A549 (cell line): ENCODE measurements around the gene RAB5IF. TPM values are rescaled to one million over a fixed set of nuclear protein-coding genes. Genes with fewer than 3 reads are reported as not detected.
A peak's percentile ranks its signal among the peaks of the same experiment; 100 is the strongest.

ENCODE experiments used
- ATAC-seq, 2 experiments: fragments of 200-7000 bp in 1 of 2; fragments of >200 bp in 1 of 2; cut with Nextera tagmentation in 1 of 2; cut with Tn5 transposase in 1 of 2; 3 replicates each; pipeline versions ENCODE4 v1.8.0 to v1.9.1; 2018 to 2020; ENCODE audit warnings: mild to moderate bottlenecking in 1 of 2, moderate library complexity in 1 of 2
- CTCF ChIA-PET: fragments of 300-600 bp; sonication (Branson Sonifier 250); formaldehyde crosslinking; extraction: SDS; loops from one replicate; lab custom pipeline; 2021; ENCODE audit warnings: antibody characterized with exemption, inconsistent platforms; lab: Yijun Ruan, JAX
- POLR2A ChIA-PET: fragments of 350-600 bp; formaldehyde crosslinking; extraction: SDS; loops from one replicate; lab custom pipeline; 2021; ENCODE audit warnings: antibody characterized with exemption, inconsistent platforms; lab: Yijun Ruan, JAX
- DNase-seq, 2 experiments: peaks; one replicate each; pipeline versions ENCODE4 v3.0.0 to v3.0.0-alpha.2; 2011 to 2016; ENCODE audit warnings: low read depth in 1 of 2, low spot score in 1 of 2
- FAIRE-seq: peaks from 2 replicates; lab custom pipeline; 2011; peaks lifted over from hg19 to GRCh38; lab: Jason Lieb, UNC
- H3K27ac ChIP-seq, 2 experiments: fragments of >200 bp; sonication (Bioruptor Twin); formaldehyde crosslinking; 3 replicates each; pipeline ENCODE4 v1.5.1; 2016 to 2017
- H3K4me1 ChIP-seq: fragments of >200 bp; sonication (Bioruptor Twin); formaldehyde crosslinking; 3 replicates; pipeline ENCODE4 v1.6.1; 2016
- H3K4me2 ChIP-seq: fragments of >200 bp; sonication (Bioruptor Twin); formaldehyde crosslinking; 3 replicates; pipeline ENCODE4 v1.6.1; 2016
- H3K4me3 ChIP-seq: fragments of >200 bp; sonication (Bioruptor Twin); formaldehyde crosslinking; 3 replicates; pipeline ENCODE4 v1.5.1; 2016
- H3K9me3 ChIP-seq: fragments of >200 bp; sonication (Bioruptor Twin); formaldehyde crosslinking; 3 replicates; pipeline ENCODE4 v1.6.1; 2016
- CBX8 ChIP-seq: fragments of 200-600 bp; sonication (generic); IDR thresholded peaks from 2 replicates; pipeline ENCODE4 v1.6.1; 2016
- CHD4 ChIP-seq: fragments of 200-600 bp; sonication (generic); IDR thresholded peaks from 2 replicates; pipeline ENCODE4 v1.6.1; 2016; ENCODE audit warnings: antibody characterized with exemption, mild to moderate bottlenecking, borderline replicate concordance
- E2F6 ChIP-seq: IDR thresholded peaks from 2 replicates; pipeline ENCODE4 v1.6.1; 2012; ENCODE audit warnings: low read depth, borderline replicate concordance
- HES2 ChIP-seq: fragments of >200 bp; sonication (Bioruptor Twin); formaldehyde crosslinking; IDR thresholded peaks from 2 replicates; pipeline ENCODE4 v1.6.1; 2016
- HEYL ChIP-seq: fragments of 250-450 bp; sonication (Bioruptor Pico); IDR thresholded peaks from 2 replicates; pipeline ENCODE4 v1.8.0; 2021; ENCODE audit warnings: mild to moderate bottlenecking, moderate library complexity
- HMGXB4 ChIP-seq: fragments of 250-450 bp; sonication (Bioruptor Pico); IDR thresholded peaks from 2 replicates; pipeline ENCODE4 v1.5.0; 2021; ENCODE audit warnings: mild to moderate bottlenecking, moderate library complexity, borderline replicate concordance
- HOXB5 ChIP-seq: fragments of 250-450 bp; sonication (Bioruptor Pico); IDR thresholded peaks from 2 replicates; pipeline ENCODE4 v1.5.0; 2020; ENCODE audit warnings: mild to moderate bottlenecking, moderate library complexity
- MAX ChIP-seq: IDR thresholded peaks from 2 replicates; pipeline ENCODE4 v1.6.1; 2012
- MAZ ChIP-seq: fragments of 150-350 bp; IDR thresholded peaks from 2 replicates; pipeline ENCODE4 v1.6.1; 2014; ENCODE audit warnings: antibody characterized with exemption, low read depth, low read length, borderline replicate concordance
- PHF8 ChIP-seq: fragments of 200-600 bp; sonication (generic); IDR thresholded peaks from 2 replicates; pipeline ENCODE4 v1.6.1; 2016; ENCODE audit warnings: low read depth, mild to moderate bottlenecking, antibody characterized with exemption, moderate library complexity, borderline replicate concordance
- POLR2AphosphoS2 ChIP-seq: conservative IDR thresholded peaks from 2 replicates; pipeline ENCODE4 v1.6.1; 2012; ENCODE audit warnings: low read length, improper control_type of control experiment, inconsistent platforms
- RAD21 ChIP-seq, 2 experiments: fragments of >200 bp in 1 of 2; sonication (Bioruptor Twin) in 1 of 2; formaldehyde crosslinking in 1 of 2; IDR thresholded peaks in 1 of 2; conservative IDR thresholded peaks in 1 of 2; 2 replicates in 1 of 2; 3 replicates in 1 of 2; pipeline ENCODE4 v1.6.1; 2012 to 2018; ENCODE audit warnings: inconsistent platforms in 1 of 2
- TP53 ChIP-seq: fragments of 250-450 bp; sonication (Bioruptor Pico); IDR thresholded peaks from 2 replicates; pipeline ENCODE4 v1.5.0; 2021; ENCODE audit warnings: mild to moderate bottlenecking, moderate library complexity
- ZC3H11A ChIP-seq: fragments of 450-650 bp; IDR thresholded peaks from 2 replicates; pipeline ENCODE4 v1.6.1; 2014; ENCODE audit warnings: antibody characterized with exemption, mild to moderate bottlenecking
- ZSCAN20 ChIP-seq: fragments of 250-450 bp; sonication (Bioruptor Pico); IDR thresholded peaks from 2 replicates; pipeline ENCODE4 v1.8.0; 2022; ENCODE audit warnings: mild to moderate bottlenecking, moderate library complexity
- WGBS: methylation state at CpG from one replicate; pipeline ENCODE4 v1.1.6; 2017; ENCODE audit errors: missing lambda C conversion rate; 5-methylcytosine and 5-hydroxymethylcytosine counted together
- polyA plus RNA-seq, 4 experiments: library from polyadenylated mRNA; depleted of rRNA in 3 of 4; stranded (reverse); fragments of >200 nt; fragmentation: RNase III in 1 of 4; extraction: RNeasy Plus Mini Kit Qiagen cat#74134 plus additional on column Dnase treatment in 1 of 4; gene quantifications; 2 replicates in 3 of 4; 3 replicates in 1 of 4; pipeline ENCODE4 v1.2.3, GENCODE V29; 2011 to 2017

The RAB5IF gene
- polyA plus RNA-seq, 2 of the 4 experiments (the other 2 are of a cell fraction), result 246 to 345 TPM

- no peak for TF ChIP-seq E2F6
- TF ChIP-seq TP53 (CRISPR knock-in tag), result no peak
- no peak for TF ChIP-seq CBX8
- no peak for TF ChIP-seq ZSCAN20 (CRISPR knock-in tag)
- TF ChIP-seq ZC3H11A, result no peak
- TF ChIP-seq RAD21 (conservative IDR thresholded peaks at IDR 0.05 in 1 of 2, IDR thresholded peaks at IDR 0.05 in 1 of 2), result no peak
- no peak for TF ChIP-seq HEYL (CRISPR knock-in tag)
- no peak for TF ChIP-seq POLR2AphosphoS2
- TF ChIP-seq CHD4, result no peak
- H3K9me3 ChIP-seq, result no peaks in the 10 kb centered on the region
- POLR2A ChIA-PET, result no interaction called here
- H3K4me2 ChIP-seq, result peak overlapping the region; percentile 97
- H3K27ac ChIP-seq, result peak overlapping the region; percentile 70 to 93; a peak in 4 of 6 replicates
- H3K4me1 ChIP-seq, result peaks cover 15% of the 10 kb centered on the region
- peak overlapping the region; percentile 86; the same call in 1 of the 3 replicates for H3K4me3 ChIP-seq
- WGBS, result 84% methylated on average over 20 of the region's 20 CpGs
- ATAC-seq (no peak; a peak in 1 of 6 replicates), DNase-seq (peak in 1 of 2 experiments; percentile 19), FAIRE-seq (no peak)
- CTCF ChIA-PET, result interaction anchor here (0.6 to 1.2 kb wide), 4 partner anchors 11 to 33 kb away, joined by 3 to 5 read pairs (median 4); partner anchors contain the start of genes MYL9 and RAB5IF
These were observed 32.9 kb upstream of the RAB5IF start for GRCh38 chr20:36572701-36573102.

GRCh38 chr20:36573103-36573797 is 32.3 kb upstream of the RAB5IF start, which contains the start of gene TGIF2:
TSS of gene TGIF2 (plus strand) at chr20:36573597. CDS start at chr20:36578775, 5,178 bp downstream.
- Histone ChIP-seq H3K27ac (peak within 1 kb of the TSS; percentile 70 to 93), H3K9me3 (no peaks in the 10 kb centered on the region), H3K4me1 (peaks cover 15% of the 10 kb centered on the region), H3K4me2 (peak within 1 kb of the TSS; percentile 97), H3K4me3 (peak within 1 kb of the TSS; percentile 86)
- FAIRE-seq, result no peak
- TF ChIP-seq HES2, result no peak
- 0 out of 2 replicates have a peak, but pooled peaks have one; percentile 42 for TF ChIP-seq HOXB5 (CRISPR knock-in tag)
- peak; percentile 99 for TF ChIP-seq MAZ
- 0 out of 2 replicates have a peak, but pooled peaks have one; percentile 23 for TF ChIP-seq MAX
- ChIA-PET POLR2A (no interaction called here), CTCF (interaction anchor here (0.6 to 1.2 kb wide), 4 partner anchors 11 to 32 kb away, joined by 3 to 5 read pairs (median 4); partner anchors contain the start of gene RAB5IF)
- peak; percentile 71 to 73 for ATAC-seq
- peak; percentile 55 to 71 for DNase-seq
- 29% methylated on average over 31 of the region's 80 CpGs for WGBS

GRCh38 chr20:36573798-36574365 is 31.7 kb upstream of the RAB5IF start:
- FAIRE-seq (no peak), DNase-seq (no peak), ATAC-seq (peak; percentile 4 to 14; a peak in 3 of 6 replicates)
- peaks cover 15% of the 10 kb centered on the region for H3K4me1 ChIP-seq
- H3K9me3 ChIP-seq, result no peaks in the 10 kb centered on the region
- H3K4me3 ChIP-seq, result peak overlapping the region; percentile 86
- POLR2A ChIA-PET, result no interaction called here
- H3K27ac ChIP-seq, result peak overlapping the region; percentile 70 to 93
- 2% methylated on average over 14 of the region's 53 CpGs for WGBS
- peak overlapping the region; percentile 97 for H3K4me2 ChIP-seq
- TF ChIP-seq PHF8, result peak; percentile 33; the same call in 1 of the 2 replicates
- TF ChIP-seq HMGXB4 (CRISPR knock-in tag), result no peak
- TF ChIP-seq, all 56 proteins: peak for 1
- CTCF ChIA-PET, result interaction anchor here (1.2 kb wide), 1 partner anchor 15 kb away, joined by 3 read pairs; no protein-coding TSS in a partner anchor
